GM12891 (cell line): ENCODE results near the gene ANKRD16.

Experiments
- DNase-seq: peaks from one replicate; pipeline ENCODE4 v3.0.0; 2011; ENCODE audit warnings: low spot score; ENCODE audit not compliant: insufficient read length
- FAIRE-seq: peaks from 2 replicates; lab custom pipeline; 2011; peaks lifted over from hg19 to GRCh38; lab: Jason Lieb, UNC
- POLR2A ChIP-seq: IDR thresholded peaks from 2 replicates; pipeline ENCODE4 v1.6.1; 2011; ENCODE audit warnings: low read depth, low read length, control low read depth
- POLR2AphosphoS5 ChIP-seq: IDR thresholded peaks from 2 replicates; pipeline ENCODE4 v1.6.1; 2011; ENCODE audit warnings: low read depth, low read length, control low read depth
- POU2F2 ChIP-seq: IDR thresholded peaks from 2 replicates; pipeline ENCODE4 v1.6.1; 2011; ENCODE audit warnings: low read depth, mild to moderate bottlenecking, control low read depth, low read length, moderate library complexity

The ANKRD16 gene

DNA sequence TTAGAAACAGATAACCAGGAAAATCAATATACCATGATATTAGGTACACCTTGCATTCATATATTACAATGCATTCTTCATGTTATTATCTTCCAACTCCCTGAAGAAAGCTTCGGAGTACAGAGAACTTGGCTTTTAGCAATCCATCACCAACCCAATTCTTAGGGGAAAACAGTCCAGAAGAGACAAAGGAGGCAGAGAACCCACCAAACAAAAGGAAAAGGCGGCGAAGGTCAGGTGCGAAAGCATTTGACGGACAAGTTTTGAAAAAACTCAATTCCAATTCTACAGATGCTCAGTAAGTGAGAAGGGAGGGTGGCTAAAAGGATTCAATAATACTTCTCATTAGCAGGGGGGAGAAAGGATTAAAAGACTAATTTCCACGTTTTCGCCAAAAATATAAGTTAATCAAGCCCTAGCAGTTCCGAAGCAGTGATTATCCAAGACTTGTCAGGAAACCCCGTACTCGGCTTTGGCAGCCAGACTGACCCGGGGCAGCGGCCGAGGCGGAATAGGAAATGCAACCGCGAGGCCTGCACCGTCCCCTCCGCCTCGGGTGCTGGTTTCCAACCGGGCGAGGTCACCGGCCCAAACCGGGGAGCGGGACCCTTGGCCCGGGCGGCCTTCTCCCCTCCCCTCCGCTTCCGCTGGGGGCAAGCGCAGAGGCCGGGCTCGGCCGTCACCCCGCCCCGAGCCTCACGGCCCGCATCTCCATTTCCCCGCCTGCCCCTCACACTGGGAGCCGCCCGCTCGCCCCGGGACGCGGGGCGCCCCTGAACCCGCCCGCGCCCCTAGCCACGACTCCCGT is 77.2 kb downstream of the ANKRD16 start:
- TF ChIP-seq POU2F2 (peak; percentile 22; the same call in 1 of the 2 replicates), POLR2A (no peak), POLR2AphosphoS5 (no peak)
- FAIRE-seq (no peak), DNase-seq (no peak)
